Stimulated activated CD8-positive, alpha-beta memory T cell treated with anti-CD3 and anti-CD28 coated beads, Interleukin-12 subunit alpha, Interleukin-12 subunit beta, amount 100 ng/mL, for 24 hours (primary cell): ENCODE data around the gene ADAMTSL1.

Experiments used
- DNase-seq: peaks from one replicate; pipeline ENCODE4 v3.0.0-alpha.2; 2020; ENCODE audit errors: extremely low read depth

ADAMTSL1 gene

GRCh38 chr9:18473652-18474279, at the start of gene ADAMTSL1:
Gene ADAMTSL1, plus strand, starts transcription at chr9:18474153. Its CDS starts 80 bp downstream, at chr9:18474233.
- DNase-seq = no peak

- DNase-seq = no peak
Observed at GRCh38 chr9:18427691-18428090, 46.3 kb upstream of the ADAMTSL1 start.

GRCh38 chr9:18428661-18429060, 45.3 kb upstream of the ADAMTSL1 start:
- DNase-seq = no peak

- no peak for DNase-seq
Observed at GRCh38 chr9:18429070-18429469, 44.9 kb upstream of the ADAMTSL1 start.

GRCh38 chr9:18433620-18434019, 40.3 kb upstream of the ADAMTSL1 start:
- DNase-seq = no peak

- no peak for DNase-seq
Observed at GRCh38 chr9:18437315-18438201, 36.4 kb upstream of the ADAMTSL1 start.

- DNase-seq = no peak
Observed at GRCh38 chr9:18438300-18438925, 35.5 kb upstream of the ADAMTSL1 start.

- no peak for DNase-seq
Observed at GRCh38 chr9:18438951-18439350, 35.0 kb upstream of the ADAMTSL1 start.

- DNase-seq = no peak
Observed at GRCh38 chr9:18441261-18441660, 32.7 kb upstream of the ADAMTSL1 start.

- no peak for DNase-seq
Observed at GRCh38 chr9:18442629-18443491, 31.1 kb upstream of the ADAMTSL1 start.

- no peak for DNase-seq
Observed at GRCh38 chr9:18447131-18447530, 26.8 kb upstream of the ADAMTSL1 start.

GRCh38 chr9:18447541-18447940, 26.4 kb upstream of the ADAMTSL1 start:
- no peak for DNase-seq

- no peak for DNase-seq
Observed at GRCh38 chr9:18448101-18448500, 25.9 kb upstream of the ADAMTSL1 start.

- DNase-seq = no peak
Observed at GRCh38 chr9:18451406-18451805, 22.5 kb upstream of the ADAMTSL1 start.

GRCh38 chr9:18452276-18452675, 21.7 kb upstream of the ADAMTSL1 start:
- no peak for DNase-seq

GRCh38 chr9:18456624-18457237, 17.2 kb upstream of the ADAMTSL1 start:
- DNase-seq = no peak

GRCh38 chr9:18457510-18457909, 16.4 kb upstream of the ADAMTSL1 start:
- DNase-seq = no peak

GRCh38 chr9:18459962-18460584, 13.9 kb upstream of the ADAMTSL1 start:
- DNase-seq = no peak

- DNase-seq = no peak
Observed at GRCh38 chr9:18461496-18461895, 12.5 kb upstream of the ADAMTSL1 start.

- no peak for DNase-seq
Observed at GRCh38 chr9:18463991-18464390, 10.0 kb upstream of the ADAMTSL1 start.

GRCh38 chr9:18466101-18466500, 7.9 kb upstream of the ADAMTSL1 start:
- DNase-seq = no peak
